Adrenal gland (tissue), 12 donors: ENCODE data around the gene LCN15. TPM values are rescaled to one million over a fixed set of nuclear protein-coding genes. Genes with fewer than 3 reads are reported as not detected.

ENCODE experiments used
- DNase-seq, 7 donors: peaks; one replicate each; pipeline ENCODE4 v3.0.0-alpha.2; 2019 to 2020
- H3K27ac ChIP-seq, 5 donors: fragments of 200-600 bp; sonication (generic) in 4 of 5; 1 replicate in 3 of 5; 2 replicates in 2 of 5; pipeline versions ENCODE4 v1.5.1 to v1.8.0; 2016 to 2020; ENCODE audit warnings: mild to moderate bottlenecking in 1 of 5
- H3K27me3 ChIP-seq: fragments of 200-600 bp; 2 replicates; pipeline ENCODE4 v1.8.0; 2021
- H3K36me3 ChIP-seq, 2 donors: fragments of 200-600 bp; replicated peaks in 1 of 2; 1 replicate in 1 of 2; 2 replicates in 1 of 2; pipeline versions ENCODE4 v1.5.1 to v1.8.0; 2018 to 2022
- H3K4me1 ChIP-seq, 2 donors: fragments of 200-600 bp; replicated peaks in 1 of 2; 1 replicate in 1 of 2; 2 replicates in 1 of 2; pipeline versions ENCODE4 v1.5.1 to v1.8.0; 2018 to 2021
- H3K4me3 ChIP-seq, 4 donors: fragments of 200-600 bp; sonication (generic) in 3 of 4; one replicate each; pipeline ENCODE4 v1.5.1; 2016 to 2018
- H3K9me3 ChIP-seq, 3 donors: fragments of 200-600 bp; sonication (generic) in 1 of 3; replicated peaks in 1 of 3; 1 replicate in 2 of 3; 2 replicates in 1 of 3; pipeline versions ENCODE4 v1.5.1 to v1.8.0; 2016 to 2021
- POLR2A ChIP-seq, 2 donors: fragments of 450-650 bp; IDR thresholded peaks; one replicate each; pipeline ENCODE4 v1.6.1; 2017; ENCODE audit warnings: antibody characterized with exemption in 2 of 2, mild to moderate bottlenecking in 2 of 2, moderate library complexity in 1 of 2
- WGBS, 4 donors: extraction: QIAGEN DNeasy Blood & Tissue Kit in 2 of 4; methylation state at CpG; one replicate each; pipeline versions ENCODE4 v1.1.5 to v1.1.7; 2013 to 2017; 5-methylcytosine and 5-hydroxymethylcytosine counted together
- intact Hi-C, 2 donors: fragments of 100-400 bp; cut with DNase I; formaldehyde crosslinking; loops; one replicate each; pipeline versions ENCODE4 v1.14.1 to v1.15.0; 2022 to 2023
- polyA plus RNA-seq, 3 donors: library from polyadenylated mRNA; stranded (reverse); fragments of 200-250 nt in 2 of 3; fragments of 350-450 nt in 1 of 3; fragmentation: Illumina TruSeq in 1 of 3; extraction: RNeasy Lipid Tissue Mini Kit (QIAGEN cat#74804) in 1 of 3; gene quantifications; one replicate each; pipeline ENCODE4 v1.2.3, GENCODE V29; 2013 to 2014
- total RNA-seq, 9 donors: library from RNA; depleted of rRNA in 4 of 9; stranded (reverse); fragments of >200 nt in 4 of 9; fragments of 120-200 nt in 1 of 9; fragmentation: NEBNext Ultra II Directional in 1 of 9; extraction: Animal tissue kit (Norgen Biotek cat#: 25700) in 1 of 9; gene quantifications; one replicate each; pipeline versions ENCODE4 v1.1.0 to v1.2.4, GENCODE V29; 2013 to 2023
- TF ChIP-seq, protein P1 (sequence below), 6 experiments: fragments of 450-650 bp in 4 of 6; fragments of 200-600 bp in 2 of 6; sonication (generic) in 1 of 6; IDR thresholded peaks; 1 replicate in 5 of 6; 2 replicates in 1 of 6; pipeline versions ENCODE4 v1.5.1 to v1.8.0; 2016 to 2021; ENCODE audit warnings: antibody characterized with exemption in 6 of 6, mild to moderate bottlenecking in 2 of 6, moderate library complexity in 1 of 6
- donor health status: healthy with polysubstance abuse.
- donor health status: Bipolar disorder and iron deficiency.
- donor health status: DM: yes; HTN: yes; CAD: no.
- donor health status: DM: no; HTN: no; CAD: no.
- donor health status: DM: no; HTN: no; CAD: no.
- donor health status: DM: yes; HTN: yes; CAD: no.

LCN15 gene
- total and polyA plus RNA-seq, 12 donors, result not detected

DNA sequence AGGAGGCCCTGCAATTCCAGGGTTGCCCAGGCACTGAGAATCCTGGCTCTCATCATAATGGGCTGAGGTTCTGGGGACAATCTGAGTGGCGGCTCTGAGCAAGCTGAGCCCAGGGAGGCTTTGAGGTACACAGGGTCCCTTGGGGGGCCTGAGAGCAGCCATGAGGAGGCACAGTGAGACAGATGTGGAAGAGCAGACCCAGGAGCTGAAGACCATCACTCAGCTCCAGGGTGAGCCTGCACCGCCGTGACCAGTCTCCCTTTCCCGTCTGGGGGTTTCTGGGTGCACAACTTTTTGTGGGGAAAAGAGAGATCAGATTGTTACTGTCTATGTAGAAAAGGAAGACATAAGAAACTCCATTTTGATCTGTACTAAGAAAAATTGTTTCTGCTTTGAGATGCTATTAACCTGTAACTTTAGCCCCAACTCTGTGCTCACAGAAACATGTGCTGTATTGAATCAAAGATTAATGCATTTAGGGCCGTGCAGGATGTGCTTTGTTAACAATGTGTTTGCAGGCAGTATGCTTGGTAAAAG, 32.0 kb upstream of the LCN15 start, which contains the start of gene CCDC183:
Gene CCDC183, plus strand, starts transcription at position 101 of the 537 bp plus-strand sequence. Its CDS starts 60 bp downstream, at position 161.
- intact Hi-C loops, result loop anchor here in 1 of 2 donors (10.0 kb wide), 1 partner anchor 48 kb away; the partner anchor contains the start of genes AJM1 and PHPT1
- peaks cover 7% of the 10 kb centered on the region for H3K27me3 ChIP-seq
- no peak within 1 kb of the TSS for H3K4me3 ChIP-seq
- TF ChIP-seq, protein P1, sequence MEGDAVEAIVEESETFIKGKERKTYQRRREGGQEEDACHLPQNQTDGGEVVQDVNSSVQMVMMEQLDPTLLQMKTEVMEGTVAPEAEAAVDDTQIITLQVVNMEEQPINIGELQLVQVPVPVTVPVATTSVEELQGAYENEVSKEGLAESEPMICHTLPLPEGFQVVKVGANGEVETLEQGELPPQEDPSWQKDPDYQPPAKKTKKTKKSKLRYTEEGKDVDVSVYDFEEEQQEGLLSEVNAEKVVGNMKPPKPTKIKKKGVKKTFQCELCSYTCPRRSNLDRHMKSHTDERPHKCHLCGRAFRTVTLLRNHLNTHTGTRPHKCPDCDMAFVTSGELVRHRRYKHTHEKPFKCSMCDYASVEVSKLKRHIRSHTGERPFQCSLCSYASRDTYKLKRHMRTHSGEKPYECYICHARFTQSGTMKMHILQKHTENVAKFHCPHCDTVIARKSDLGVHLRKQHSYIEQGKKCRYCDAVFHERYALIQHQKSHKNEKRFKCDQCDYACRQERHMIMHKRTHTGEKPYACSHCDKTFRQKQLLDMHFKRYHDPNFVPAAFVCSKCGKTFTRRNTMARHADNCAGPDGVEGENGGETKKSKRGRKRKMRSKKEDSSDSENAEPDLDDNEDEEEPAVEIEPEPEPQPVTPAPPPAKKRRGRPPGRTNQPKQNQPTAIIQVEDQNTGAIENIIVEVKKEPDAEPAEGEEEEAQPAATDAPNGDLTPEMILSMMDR (IDR thresholded peaks at IDR 0.05), result no peak
- no peak for TF ChIP-seq POLR2A (IDR thresholded peaks at IDR 0.05)
- no peak for DNase-seq
- WGBS, 4 donors, result 49 to 60% (median 54%) methylated on average over 4 to 5 of the region's 5 CpGs
- H3K36me3 ChIP-seq, result peaks cover 0 to 5% of the 10 kb centered on the region in 2 donors
- H3K27ac ChIP-seq, result no peak within 1 kb of the TSS
- peaks cover 0 to 38% of the 10 kb centered on the region in 2 donors for H3K4me1 ChIP-seq
- no peaks in the 10 kb centered on the region for H3K9me3 ChIP-seq

DNA sequence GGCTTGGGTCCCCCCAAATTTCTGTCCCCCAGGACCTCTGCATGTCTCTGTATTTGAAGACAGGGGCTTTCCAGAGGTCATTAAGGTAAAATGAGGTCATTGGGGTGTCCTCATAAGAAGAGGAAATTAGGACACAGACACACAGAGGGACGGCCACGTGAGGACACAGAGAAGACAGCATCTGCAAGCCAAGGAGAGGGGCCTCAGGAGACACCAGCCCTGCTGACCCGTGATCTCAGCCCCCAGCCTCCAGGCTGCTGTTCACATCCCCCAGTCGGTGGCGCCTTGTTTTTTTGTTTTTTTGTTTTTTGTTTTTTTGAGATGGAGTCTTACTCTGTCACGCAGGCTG, 30.7 kb upstream of the LCN15 start:
- Histone ChIP-seq H3K4me1 (peaks cover 5 to 33% of the 10 kb centered on the region in 2 donors), H3K4me3 (no peak overlapping the region), H3K27ac (no peak overlapping the region), H3K36me3 (peaks cover 0 to 5% of the 10 kb centered on the region in 2 donors), H3K27me3 (peaks cover 7% of the 10 kb centered on the region), H3K9me3 (no peaks in the 10 kb centered on the region)
- whole genome bisulfite sequencing, 4 donors, result 62 to 81% (median 72%) methylated on average over 6 of the region's 6 CpGs
- intact Hi-C loops, result loop anchor here in 1 of 2 donors (10.0 kb wide), 1 partner anchor 50 kb away; the partner anchor contains the start of genes AJM1 and PHPT1
- no peak for TF ChIP-seq POLR2A (IDR thresholded peaks at IDR 0.05)
- TF ChIP-seq, protein P1 (IDR thresholded peaks at IDR 0.05), result no peak
- no peak for DNase-seq

DNA sequence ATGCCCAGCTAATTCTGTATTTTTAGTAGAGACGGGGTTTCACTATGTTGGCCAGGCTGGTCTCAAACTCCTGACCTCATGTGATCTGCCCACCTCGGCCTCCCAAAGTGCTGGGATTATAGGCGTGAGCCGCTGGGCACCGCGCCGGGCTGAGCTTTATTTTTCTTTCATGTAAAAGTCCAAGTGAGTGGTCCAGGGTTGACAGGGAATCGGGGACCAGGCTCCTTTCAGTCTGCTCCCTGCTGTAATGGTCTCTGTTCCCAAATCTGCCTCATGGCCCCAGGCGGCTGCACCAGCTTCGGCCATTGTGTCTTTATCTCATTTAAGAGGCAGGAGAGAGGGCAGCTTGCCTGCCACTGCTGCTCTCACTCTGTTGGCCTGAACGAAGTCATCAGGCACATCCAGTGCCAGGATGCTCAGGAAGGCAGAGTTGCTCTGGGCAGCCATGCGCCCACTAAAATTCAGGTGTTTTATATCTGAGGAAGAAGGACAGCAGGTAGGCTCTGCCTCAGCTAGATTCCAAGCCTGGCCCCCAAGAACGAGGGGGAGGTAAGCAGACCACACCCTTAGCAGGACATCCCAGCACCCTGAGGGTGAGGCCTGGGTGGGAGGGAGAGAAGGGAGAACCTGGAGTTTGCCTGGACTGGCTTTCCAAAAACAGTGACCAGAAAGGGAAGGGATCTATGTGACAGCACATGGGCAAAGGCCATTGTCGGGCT, 30.1 kb upstream of the LCN15 start:
- Histone ChIP-seq H3K9me3 (no peaks in the 10 kb centered on the region), H3K4me1 (peaks cover 5 to 28% of the 10 kb centered on the region in 2 donors), H3K36me3 (peaks cover 0 to 5% of the 10 kb centered on the region in 2 donors), H3K27ac (no peak overlapping the region), H3K27me3 (peaks cover 7% of the 10 kb centered on the region), H3K4me3 (no peak overlapping the region)
- WGBS, 4 donors, result 86 to 94% (median 91%) methylated on average over 12 to 14 of the region's 14 CpGs
- no peak for DNase-seq
- TF ChIP-seq POLR2A (IDR thresholded peaks at IDR 0.05), result no peak
- TF ChIP-seq, protein P1 (IDR thresholded peaks at IDR 0.05), result no peak
- intact Hi-C loops, result loop anchor here in 1 of 2 donors (10.0 kb wide), 1 partner anchor 50 kb away; the partner anchor contains the start of genes AJM1 and PHPT1

DNA sequence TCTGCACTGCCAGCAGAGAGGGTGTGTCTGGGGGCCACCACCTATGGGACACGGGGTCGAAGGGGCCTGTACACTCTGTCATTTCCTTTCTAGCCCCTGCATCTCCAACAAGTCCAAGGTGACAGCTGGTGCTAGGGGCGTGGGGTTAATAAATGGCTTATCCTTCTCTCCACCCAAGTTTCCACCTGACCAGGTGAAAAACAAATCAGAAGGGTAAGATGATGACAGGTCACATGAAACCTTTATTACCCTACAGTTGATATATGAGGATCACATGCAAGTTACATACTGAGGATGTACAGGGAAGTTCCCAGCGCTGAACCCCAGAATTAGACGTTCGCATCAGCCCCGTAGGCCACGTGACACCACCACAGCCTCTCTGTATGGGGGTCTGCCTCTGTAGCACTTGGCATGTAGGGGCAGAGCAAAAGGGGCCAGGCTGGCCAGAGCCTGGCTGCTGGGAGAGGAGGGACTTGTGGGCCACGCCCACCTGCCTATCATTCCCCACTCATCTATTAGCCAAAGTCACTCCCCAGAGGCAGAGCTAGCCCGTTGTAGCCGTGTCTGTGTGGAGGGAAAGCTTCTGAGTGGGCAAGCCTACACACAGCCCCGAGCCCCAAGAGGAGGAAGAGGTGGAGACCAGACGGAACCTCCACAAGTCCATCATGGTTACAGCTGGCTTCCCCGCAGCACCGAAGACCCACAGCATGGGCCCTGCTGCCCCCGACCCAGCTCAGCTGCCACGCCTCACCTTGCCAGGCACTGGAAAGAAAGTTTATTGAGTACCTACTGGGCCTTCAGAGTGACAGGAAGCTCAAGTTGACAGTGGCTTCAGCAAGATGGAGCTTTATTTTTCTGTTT, 29.0 kb upstream of the LCN15 start:
- 86 to 90% (median 88%) methylated on average over 13 to 17 of the region's 17 CpGs for WGBS, 4 donors
- Histone ChIP-seq H3K36me3 (peaks cover 0 to 5% of the 10 kb centered on the region in 2 donors), H3K9me3 (no peaks in the 10 kb centered on the region), H3K27ac (no peak overlapping the region), H3K4me3 (no peak overlapping the region), H3K4me1 (peaks cover 5 to 23% of the 10 kb centered on the region in 2 donors), H3K27me3 (no peaks in the 10 kb centered on the region)
- intact Hi-C loops, result loop anchor here in 1 of 2 donors (10.0 kb wide), 1 partner anchor 51 kb away; the partner anchor contains the start of genes AJM1 and PHPT1
- no peak for TF ChIP-seq POLR2A (IDR thresholded peaks at IDR 0.05)
- TF ChIP-seq, protein P1 (IDR thresholded peaks at IDR 0.05), result no peak
- no peak for DNase-seq
